Measurements from ENCODE around the gene CHMP5.

The CHMP5 gene

DNA sequence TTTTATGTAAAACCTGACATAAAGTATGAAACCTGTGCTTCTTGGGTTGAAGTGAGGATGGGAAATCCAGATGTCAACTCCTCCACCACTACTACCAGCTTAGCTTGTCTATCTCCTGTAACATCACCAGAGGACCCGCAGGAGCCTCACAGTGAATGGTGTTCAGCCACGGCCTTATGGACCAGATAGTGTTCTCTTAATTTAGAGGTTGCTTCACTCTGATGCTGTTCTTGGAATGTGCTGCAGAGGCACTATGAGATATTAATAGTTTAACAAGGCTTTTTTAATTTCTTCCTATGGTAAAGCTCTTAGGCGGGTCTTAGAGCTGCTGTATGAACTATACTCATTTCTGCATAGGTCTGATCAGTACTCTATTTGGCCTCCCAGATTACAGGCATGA, 53.4 kb downstream of the CHMP5 start:
- DNase-seq (ENCODE audit: low read depth in 2 of 2), result no peak

DNA sequence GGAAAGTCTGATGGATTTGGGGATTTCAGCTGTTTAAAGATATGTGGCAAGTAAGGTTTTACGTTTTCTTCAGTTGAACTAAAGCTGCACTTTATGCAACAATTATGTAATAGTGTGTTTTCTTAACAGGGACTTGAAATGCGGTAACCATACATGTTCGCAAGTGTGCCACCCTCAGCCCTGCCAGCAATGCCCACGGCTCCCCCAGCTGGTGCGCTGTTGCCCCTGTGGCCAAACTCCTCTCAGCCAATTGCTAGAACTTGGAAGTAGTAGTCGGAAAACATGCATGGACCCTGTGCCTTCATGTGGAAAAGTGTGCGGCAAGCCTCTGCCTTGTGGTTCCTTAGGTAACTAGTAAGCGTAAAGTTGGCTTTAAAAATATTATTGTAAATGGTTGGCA, 53.9 kb downstream of the CHMP5 start:
- no peak for DNase-seq (ENCODE audit: low read depth in 2 of 2)

DNA sequence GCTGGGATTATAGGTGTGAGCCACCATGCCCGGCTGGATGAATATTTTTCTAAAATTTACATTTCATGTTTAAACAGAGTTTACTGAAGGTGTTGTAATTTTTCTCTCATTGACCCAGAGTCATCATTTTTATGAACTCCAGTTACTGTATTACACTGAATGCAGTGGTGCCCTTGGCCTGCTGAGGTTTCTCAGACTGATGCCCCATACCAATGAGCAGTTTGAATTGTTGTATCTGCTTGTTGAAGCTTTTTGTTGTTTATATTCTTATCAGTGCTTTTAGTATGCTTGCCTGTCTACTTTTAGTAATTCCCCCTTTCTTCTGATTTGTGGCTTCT, 55.4 kb downstream of the CHMP5 start:
- DNase-seq (ENCODE audit: low read depth in 2 of 2), result no peak

DNA sequence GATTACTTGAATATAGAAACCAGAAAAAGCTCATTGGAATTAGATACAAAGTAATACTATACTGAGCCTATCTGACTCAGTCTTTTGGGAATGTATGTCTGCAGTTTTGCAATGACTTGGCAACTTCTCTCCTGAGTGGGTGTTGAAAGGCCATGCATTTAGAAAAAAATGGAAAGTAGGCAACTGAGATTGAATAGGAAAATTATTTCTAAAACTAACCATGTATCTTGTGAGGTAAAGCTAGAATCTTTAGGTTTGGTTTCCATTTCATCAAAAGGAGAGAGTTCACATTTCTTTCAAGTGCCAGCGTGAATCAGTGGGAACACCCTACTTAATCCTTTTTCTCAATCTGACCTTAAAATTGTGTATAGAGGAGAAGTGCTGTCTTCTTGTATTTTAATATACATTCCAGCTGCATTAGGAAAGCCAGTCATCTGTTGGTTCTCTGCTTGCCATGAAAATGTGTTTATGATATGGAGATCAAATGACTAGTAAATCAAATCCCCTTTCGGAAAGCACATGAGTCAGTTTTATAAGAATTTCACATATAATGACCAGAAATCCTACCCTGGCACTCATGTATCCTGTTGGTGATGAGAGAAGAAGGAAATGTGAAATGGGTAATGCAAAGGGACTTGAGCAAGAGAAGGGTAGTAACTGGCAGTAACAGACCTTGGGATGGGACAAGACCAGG, 55.9 kb downstream of the CHMP5 start:
- DNase-seq (ENCODE audit: low read depth in 2 of 2), result peak; percentile 95

DNA sequence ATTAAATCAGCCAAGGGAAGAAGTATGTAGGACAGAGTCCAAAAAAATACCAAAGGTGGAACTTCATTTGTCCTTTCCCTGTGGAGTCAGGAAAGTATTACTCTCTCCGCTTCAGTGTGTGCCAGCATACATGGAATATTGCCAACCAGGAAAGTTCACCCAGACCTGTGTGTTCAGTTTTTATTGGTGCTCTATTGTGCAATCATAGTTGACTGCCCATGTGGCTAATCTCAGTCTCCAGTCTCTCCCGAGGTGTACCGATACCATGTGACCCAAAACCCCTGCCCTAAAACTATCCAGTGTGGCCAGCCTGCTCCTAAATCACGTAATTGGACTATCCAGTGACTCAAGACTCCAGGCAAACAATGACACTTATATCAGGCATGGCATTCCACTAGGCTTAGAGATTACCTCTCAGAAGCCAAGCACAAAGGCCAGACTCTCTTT, 64.3 kb downstream of the CHMP5 start:
- DNase-seq (ENCODE audit: low read depth in 2 of 2), result peak; percentile 32 to 33

DNA sequence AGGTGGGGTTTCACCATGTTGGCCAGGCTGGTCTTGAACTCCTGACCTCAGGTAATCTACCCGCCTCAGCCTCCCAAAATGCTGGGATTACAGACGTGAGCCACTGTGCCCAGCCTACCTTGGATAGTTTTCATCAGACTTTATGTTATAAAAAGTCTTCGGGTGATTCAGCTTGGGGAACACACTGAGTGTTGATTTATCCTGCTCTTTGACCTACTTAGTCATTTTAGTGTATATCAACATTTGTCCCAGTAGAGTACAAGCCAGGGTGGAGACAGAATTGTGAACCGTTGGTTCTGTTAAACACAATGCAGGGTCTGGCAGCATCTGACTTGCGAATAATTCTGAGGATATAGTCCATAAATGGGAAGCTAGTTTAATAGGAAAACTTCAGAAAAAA, 65.1 kb downstream of the CHMP5 start:
- DNase-seq (ENCODE audit: low read depth in 2 of 2), result peak in 1 of 2 experiments; percentile 20

DNA sequence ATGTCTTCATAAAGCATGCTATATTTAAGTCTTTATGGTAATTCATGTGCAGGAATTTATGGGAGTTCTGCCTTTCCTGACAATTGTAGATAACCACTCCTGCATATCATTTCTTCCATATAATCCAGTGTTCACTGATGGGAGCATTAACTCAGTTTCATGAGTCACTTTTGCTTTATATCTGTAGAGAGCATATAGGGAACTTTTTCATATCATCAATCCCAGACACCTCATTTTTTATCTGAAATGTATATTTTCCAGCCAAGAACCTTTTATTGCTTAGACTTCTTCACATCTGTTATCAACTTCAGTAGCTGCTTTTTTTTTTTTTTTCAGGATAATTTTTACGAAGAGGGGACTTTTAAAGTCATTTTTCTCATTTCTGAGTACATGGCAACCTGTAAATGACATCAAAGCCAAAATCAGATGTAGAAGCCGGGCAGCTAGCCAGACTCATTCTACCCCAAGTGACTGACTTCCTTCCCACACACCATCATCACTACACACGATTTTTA, 66.6 kb downstream of the CHMP5 start:
- DNase-seq (ENCODE audit: low read depth in 2 of 2), result peak; percentile 68

Data from fibroblast of skin of left quadriceps (primary cell).